ENCODE data around the gene RFC2.
"Not testable (repeated sequence)": the region's sequence is repeated elsewhere in the genome, so short reads cannot be mapped to it uniquely, and the experiment has no call there.

The RFC2 gene

GRCh38 chr7:74282748-74283459 is 28.7 kb upstream of the RFC2 start:
- DNase-seq (ENCODE audit: low read depth): no peak

DNA sequence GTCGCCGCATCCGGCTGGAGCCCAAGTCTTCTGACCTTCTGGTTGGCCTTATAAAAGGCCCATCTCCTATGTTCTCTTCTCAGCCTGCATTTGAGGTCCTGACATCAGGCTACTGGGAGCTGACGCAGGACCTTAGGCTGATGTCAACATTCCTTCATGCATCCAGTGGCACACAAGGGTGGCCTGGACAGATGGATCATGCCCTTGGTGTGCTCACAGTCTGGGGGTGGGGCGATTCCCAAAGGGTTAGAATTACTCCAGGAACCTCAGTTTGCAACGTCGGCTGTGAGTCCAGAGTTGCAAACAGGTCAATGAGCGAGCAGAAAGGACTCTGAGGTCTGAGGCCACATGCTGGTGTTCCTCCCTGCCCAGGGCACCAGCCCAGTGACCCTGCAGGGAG is 26.8 kb upstream of the RFC2 start:
- DNase-seq (ENCODE audit: low read depth): no peak

- DNase-seq (ENCODE audit: low read depth): no peak
Measured at GRCh38 chr7:74277636-74278035, 23.4 kb upstream of the RFC2 start.

DNA sequence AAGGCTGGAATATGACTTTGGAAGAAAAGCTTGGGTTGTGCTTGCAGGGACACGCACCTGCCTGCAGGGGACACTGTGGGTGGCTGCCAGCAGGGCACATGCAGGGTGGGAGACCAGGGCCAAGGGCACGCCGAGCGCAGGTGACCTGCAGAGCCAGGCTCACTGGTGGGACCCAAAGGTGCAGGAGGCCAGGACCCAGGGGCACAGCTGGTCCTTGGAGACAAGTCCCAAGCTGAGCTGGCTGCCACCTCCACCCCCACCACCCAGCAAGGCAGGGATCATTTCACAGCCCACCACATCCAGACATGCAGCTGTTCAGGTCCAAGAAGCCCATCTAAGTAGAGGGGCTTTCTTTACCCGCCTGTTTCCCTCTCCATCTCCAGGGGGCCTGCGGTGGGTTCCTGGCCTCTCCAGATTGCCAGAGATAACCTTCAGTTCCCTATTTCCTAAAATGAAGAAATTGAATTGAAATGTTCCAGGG is 21.2 kb upstream of the RFC2 start:
- no peak for DNase-seq (ENCODE audit: low read depth)

DNA sequence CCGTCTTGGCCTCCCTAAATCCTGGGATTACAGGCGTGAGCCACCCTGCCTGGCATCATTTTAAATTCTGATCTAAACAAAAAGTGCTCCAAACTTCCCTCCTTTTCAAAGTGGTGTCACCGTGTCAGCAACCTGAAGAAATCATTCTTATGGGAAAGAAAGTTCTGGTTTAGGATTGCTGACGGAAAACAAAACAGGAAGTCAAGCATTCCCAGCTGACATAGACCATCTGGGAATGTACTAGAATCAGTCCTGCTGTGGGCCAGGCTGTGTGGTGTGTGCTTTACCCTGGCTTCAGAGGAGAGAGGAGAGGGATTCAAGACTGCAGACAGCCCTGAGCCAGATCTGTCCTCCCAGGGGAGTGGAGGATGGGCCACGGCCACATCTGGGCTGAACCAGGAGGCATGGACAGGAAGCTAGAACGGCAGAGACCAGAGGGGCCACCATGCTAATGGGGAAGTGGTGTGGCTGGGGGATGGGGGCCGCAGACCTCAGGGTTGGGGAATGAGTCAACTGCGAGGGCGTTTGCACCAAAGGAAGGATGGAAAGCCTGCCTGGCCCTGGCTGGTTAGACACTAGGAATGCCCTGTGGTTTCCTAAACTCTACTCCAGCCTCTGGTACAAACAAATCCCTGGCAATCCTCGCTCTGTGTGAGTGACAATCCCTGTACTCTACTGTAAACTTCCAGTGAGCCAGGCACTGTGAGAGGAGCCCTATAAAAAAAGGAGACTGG is 18.3 kb upstream of the RFC2 start:
- DNase-seq (ENCODE audit: low read depth): peak; percentile 87

DNA sequence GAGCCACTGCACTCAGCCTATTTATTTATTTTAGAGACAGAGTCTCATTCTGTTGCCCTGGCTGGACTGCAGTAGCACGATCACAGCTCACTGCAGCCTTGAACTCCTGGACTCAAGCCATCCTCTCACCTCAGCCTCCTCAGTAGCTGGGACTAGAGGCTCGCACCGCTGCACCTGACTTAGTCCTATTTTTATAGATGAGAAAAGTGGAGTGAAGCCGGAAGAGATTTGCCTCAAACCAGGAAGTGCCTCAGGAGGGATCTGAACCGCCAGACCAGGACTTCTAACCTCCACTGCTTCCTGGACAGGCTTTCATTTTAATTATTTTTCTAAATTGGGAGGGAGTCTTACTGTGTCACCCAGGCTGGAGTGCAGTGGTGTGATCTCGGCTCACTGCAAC is 17.5 kb upstream of the RFC2 start:
- no peak for DNase-seq (ENCODE audit: low read depth)

DNA sequence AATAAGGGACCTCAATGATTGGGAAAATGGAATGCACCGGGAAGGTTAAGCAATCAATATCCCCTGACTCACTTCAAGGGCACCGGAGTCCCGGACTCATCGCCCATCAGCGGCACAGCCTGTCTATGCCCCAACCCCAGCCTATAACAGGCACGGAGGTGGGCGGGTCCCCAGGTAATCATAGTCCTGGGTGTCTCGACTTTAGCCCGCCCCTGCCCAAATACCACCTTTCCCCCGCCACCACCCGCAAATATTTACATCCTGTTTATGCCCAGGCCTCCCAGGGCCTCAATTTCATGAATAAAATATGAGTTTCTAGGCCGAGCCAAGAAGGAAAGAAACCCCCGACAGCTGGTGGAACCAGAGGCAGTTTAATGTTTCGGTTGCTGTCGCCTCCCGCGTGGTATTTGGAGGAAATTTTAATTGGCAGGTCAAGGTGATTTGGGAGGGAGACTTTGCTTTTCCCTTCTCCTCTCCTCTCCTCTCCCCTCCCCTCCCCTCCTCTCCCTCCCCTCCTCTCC is 15.6 kb upstream of the RFC2 start:
- DNase-seq (ENCODE audit: low read depth): no peak

DNA sequence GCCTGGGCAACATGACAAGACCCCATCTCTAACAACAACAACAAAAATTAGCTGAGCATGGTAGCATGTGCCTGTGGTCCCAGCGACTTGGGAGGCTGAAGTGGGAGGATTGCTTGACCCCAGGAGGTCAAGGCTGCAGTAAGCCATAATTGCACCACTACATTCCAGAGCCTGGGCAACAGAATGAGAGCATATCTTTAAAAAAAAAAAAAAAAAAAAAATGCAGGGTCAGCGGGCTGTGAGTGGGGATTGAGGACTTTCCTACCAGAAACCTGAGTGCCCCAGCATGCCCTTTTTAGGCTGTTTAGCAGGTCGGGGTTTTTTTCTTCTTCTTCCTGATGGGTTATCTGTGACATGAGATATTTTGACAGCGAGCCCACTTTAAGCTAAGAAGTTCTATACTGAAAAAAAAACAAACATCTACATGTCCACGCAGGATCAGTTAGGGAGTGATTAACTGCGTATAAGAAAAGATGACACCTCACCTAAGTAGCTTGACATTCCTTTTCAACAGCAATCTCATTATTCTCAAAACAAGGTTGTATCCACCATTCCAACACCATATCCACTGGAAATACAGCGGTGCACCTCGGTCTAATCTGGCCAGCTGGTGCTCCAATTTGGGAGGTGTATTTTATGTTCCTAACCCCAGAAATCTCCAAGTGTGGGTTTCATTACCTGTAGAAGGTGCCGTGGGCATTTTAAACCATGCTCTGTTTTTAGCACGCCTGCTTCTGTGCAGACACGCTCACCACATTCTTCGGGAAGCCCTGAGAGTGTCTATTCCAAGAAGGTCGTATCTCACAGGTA is 13.8 kb upstream of the RFC2 start:
- no peak for DNase-seq (ENCODE audit: low read depth)

GRCh38 chr7:74266191-74266963 is 12.2 kb upstream of the RFC2 start:
- DNase-seq (ENCODE audit: low read depth): no peak

- DNase-seq (ENCODE audit: low read depth): no peak
Measured at GRCh38 chr7:74263399-74264120, 9.4 kb upstream of the RFC2 start.

- no peak for DNase-seq (ENCODE audit: low read depth)
Measured at GRCh38 chr7:74262639-74263398, 8.6 kb upstream of the RFC2 start.

DNA sequence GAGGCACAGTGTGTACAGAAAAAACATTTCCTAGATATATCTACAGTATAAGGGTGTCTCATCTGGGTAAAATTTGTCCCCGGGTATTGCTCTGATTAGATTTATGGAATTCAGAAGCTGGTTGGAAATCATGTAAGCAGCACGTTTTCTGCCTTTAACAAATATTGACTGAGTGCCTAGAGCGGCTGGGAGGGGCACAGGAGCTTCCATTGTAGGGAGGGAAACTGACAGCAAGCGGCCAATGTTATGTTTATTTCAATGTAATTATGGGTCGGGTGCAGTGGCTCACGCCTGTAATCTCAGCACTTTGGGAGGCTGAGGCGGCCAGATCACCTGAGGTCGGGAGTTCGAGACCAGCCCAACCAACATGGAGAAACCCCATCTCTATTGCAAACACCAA is 4.4 kb upstream of the RFC2 start:
- no peak for DNase-seq (ENCODE audit: low read depth)

DNA sequence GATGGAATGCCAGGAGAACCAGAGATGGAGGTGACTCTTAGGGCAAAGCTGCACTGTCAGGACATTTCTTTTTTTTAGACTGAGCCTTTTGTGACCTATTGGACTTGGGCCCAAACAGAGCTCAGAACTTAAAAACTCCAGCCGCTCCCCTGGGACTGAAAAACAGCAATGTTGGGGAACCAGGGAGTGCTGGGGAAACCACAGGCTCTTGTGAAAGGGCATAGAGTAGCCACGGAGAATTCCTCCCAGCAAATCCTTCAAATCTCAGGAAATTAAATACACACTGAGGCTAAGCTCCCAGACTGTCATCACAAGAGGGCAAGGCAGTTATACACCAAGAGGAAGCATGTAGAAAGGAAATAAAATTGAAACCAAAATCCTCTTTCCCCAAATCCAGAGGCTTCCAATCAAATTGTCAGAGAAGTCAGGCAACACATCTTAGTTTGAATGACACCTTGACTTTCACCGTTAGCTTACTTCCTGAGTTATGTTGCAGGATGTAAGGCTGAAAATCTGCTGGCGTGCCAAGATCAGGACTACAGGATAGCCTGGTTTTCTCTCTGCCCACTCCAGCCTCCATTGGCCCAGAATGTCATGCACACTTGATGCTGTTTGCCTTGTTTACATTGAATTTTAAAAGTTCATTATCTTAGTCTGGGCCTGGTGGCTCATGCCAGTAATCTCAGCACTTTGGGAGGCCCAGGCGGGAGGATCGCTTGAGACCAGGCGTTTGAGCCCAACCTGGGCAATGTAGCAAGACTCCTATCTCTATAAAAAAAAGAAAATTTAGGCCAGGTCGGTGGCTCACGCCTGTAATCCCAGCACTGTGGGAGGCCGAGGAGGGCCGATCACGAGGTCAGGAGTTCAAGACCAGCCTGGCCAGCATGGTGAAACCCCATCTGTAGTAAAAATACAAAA is 2.6 kb upstream of the RFC2 start:
- DNase-seq (ENCODE audit: low read depth): peak; percentile 99

DNA sequence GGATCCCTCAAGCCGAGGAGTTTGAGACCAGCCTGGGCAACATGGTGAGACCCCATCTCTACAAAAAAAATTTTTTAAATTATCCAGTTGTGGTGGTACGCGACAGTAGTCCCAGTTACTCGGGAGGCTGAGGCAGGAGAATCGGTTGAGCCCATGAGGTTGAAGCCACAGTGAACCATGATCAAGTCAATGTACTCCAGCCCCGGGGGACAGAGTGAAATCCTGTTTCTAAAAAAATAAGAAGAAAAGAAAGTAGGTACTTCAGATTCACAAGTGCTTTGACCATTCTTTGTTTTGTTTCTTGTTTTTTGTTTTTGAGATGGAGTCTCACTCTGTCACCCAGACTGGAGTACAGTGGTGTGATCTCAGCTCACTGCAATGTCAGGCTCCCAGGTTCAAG is 1.3 kb upstream of the RFC2 start:
- not testable (repeated sequence) for DNase-seq (ENCODE audit: low read depth)

GRCh38 chr7:74254858-74255379 is 720 bp upstream of the RFC2 start:
- no peak for DNase-seq (ENCODE audit: low read depth)

DNA sequence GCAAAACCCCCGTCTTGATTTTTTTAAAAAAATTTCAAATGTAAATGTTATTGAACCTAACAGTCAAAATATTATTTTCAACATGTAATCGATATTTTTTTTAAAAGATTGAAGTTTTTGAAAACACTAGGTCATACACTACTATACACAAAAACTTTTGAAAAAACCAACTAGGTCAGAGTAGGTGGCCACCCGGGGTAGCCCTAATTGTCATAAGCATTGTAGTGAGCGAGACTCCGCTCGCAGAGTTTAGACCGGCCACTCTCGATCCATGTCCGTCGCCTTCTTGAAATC is 417 bp downstream of the RFC2 start:
- no peak for DNase-seq (ENCODE audit: low read depth)

DNA sequence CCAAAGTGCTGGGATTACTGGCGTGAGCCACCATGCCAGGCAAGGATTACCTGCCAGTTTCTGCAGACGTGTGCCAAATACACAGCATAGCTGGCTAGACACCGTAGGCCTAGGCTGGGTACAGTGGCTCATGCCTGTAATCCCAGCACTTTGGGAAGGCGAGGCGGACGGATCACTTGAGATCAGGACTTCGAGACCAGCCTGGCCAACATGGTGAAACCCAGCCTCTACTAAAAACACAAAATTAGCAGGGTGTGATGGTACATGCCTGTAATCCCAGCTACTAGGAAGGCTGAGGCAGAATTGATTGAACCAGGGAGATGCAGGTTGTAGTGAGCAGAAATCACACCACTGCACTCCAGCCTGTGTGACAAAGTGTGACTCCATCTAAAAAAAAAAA is 868 bp downstream of the RFC2 start:
- no peak for DNase-seq (ENCODE audit: low read depth)

DNA sequence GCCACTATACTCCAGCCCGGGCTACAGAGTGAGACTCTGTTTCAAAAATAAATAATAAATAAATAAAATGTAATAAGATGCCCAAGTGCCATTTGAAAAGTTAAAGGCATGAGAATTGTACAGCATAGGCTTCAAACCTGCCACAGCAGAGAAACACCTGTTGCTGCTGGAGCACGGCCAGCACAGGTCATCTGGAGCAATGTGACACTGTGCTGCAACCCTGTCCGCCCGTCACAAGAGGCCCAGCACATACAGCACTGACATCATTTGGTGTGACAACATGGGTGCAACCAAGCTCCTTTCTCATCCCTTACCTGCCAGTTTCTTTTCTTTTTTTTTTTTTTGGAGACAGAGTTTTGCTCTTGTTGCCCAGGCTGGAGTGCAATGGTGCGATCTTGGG is 1.3 kb downstream of the RFC2 start:
- DNase-seq (ENCODE audit: low read depth): no peak

DNA sequence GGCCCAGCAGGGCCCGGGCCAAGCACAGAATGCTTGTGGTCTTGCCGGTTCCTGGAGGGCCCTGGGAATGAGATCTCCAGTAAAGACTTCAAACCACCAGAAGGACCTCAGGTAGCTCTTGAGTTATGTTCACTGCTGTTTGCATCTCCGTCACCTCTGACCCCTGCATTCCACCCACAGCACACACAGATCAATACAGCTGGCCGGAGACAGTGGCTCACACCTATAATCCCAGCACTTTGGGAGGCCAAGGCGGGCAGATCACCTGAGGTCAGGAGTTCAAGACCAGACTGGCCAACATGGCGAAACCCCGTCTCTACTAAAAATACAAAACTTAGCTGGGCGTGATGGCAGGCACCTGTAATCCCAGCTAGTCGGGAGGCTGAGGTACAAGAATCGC is 5.1 kb downstream of the RFC2 start:
- not testable (repeated sequence) for DNase-seq (ENCODE audit: low read depth)

Data from stromal cell of bone marrow (primary cell).